ENCODE measurements around the gene COPS7A. TPM values are rescaled to one million over a fixed set of nuclear protein-coding genes. Genes with fewer than 3 reads are reported as not detected.

The COPS7A gene
- polyA plus RNA-seq, 3 donors, result 70.1 to 77.1 (median 72.3) TPM

GRCh38 chr12:6734506-6735387 is 10.9 kb downstream of the COPS7A start:
- Histone ChIP-seq H3K4me2 (replicated peaks; ENCODE audit: extremely low read depth, low read length, poor library complexity, severe bottlenecking) (no peak overlapping the region), H3K9ac (ENCODE audit: insufficient read depth, low read length, poor library complexity, severe bottlenecking) (no peak overlapping the region), H3K4me1 (ENCODE audit: control insufficient read depth in 1 of 2, insufficient read depth in 2 of 2, low read length in 2 of 2) (no peaks in the 10 kb centered on the region), H3K36me3 (replicated peaks in 1 of 2; ENCODE audit: control insufficient read depth in 1 of 2, insufficient read depth in 2 of 2, low read length in 2 of 2) (peaks cover 39 to 57% of the 10 kb centered on the region in 2 donors), H4K20me1 (ENCODE audit: insufficient read depth, low read length) (no peaks in the 10 kb centered on the region), H3K4me3 (replicated peaks in 1 of 3; ENCODE audit: low read depth in 2 of 3, low read length in 3 of 3) (no peak overlapping the region), H3K9me3 (replicated peaks in 1 of 2; ENCODE audit: control insufficient read depth in 1 of 2, insufficient read depth in 1 of 2, low read length in 2 of 2) (no peaks in the 10 kb centered on the region), H3K27me3 (ENCODE audit: control insufficient read depth in 2 of 2, insufficient read depth in 2 of 2, low read length in 2 of 2) (no peaks in the 10 kb centered on the region), H3K27ac (ENCODE audit: low read depth in 1 of 2, low read length in 2 of 2) (no peak overlapping the region), H3K79me2 (ENCODE audit: insufficient read depth, low read length) (no peaks in the 10 kb centered on the region), H2AFZ (ENCODE audit: insufficient read depth, low read depth, low read length, poor library complexity, severe bottlenecking) (no peak overlapping the region)
- DNase-seq, result no peak
- no peak for TF ChIP-seq CTCF (IDR thresholded peaks at IDR 0.05)
- Mint-ChIP-seq H3K36me3 (peaks cover 41 to 72% of the 10 kb centered on the region in 2 donors), H3K4me1 (peaks cover 4% of the 10 kb centered on the region), H3K9me3 (no peaks in the 10 kb centered on the region), H3K27me3 (ENCODE audit: low read depth in 3 of 3) (peaks cover 0 to 2% (median 2%) of the 10 kb centered on the region in 3 donors), H3K27ac (peak overlapping the region in 4 of 7 donors; percentile 1 to 73 (median 56)), H3K4me3 (no peak overlapping the region)
- intact Hi-C loops (cut with micrococcal nuclease), result loop anchor here (1.0 to 5.0 kb wide), 3 partner anchors 43 to 93 kb away; partner anchors contain the start of gene P3H3 (in 1 of the 2)
- 94% methylated on average over 7 of the region's 10 CpGs for WGBS (ENCODE audit: insufficient coverage)

GRCh38 chr12:6735448-6736191 is 11.8 kb downstream of the COPS7A start:
- Histone ChIP-seq H2AFZ (ENCODE audit: insufficient read depth, low read depth, low read length, poor library complexity, severe bottlenecking) (no peak overlapping the region), H4K20me1 (ENCODE audit: insufficient read depth, low read length) (no peaks in the 10 kb centered on the region), H3K4me2 (replicated peaks; ENCODE audit: extremely low read depth, low read length, poor library complexity, severe bottlenecking) (no peak overlapping the region), H3K27me3 (ENCODE audit: control insufficient read depth in 2 of 2, insufficient read depth in 2 of 2, low read length in 2 of 2) (no peaks in the 10 kb centered on the region), H3K4me1 (ENCODE audit: control insufficient read depth in 1 of 2, insufficient read depth in 2 of 2, low read length in 2 of 2) (no peaks in the 10 kb centered on the region), H3K9me3 (replicated peaks in 1 of 2; ENCODE audit: control insufficient read depth in 1 of 2, insufficient read depth in 1 of 2, low read length in 2 of 2) (no peaks in the 10 kb centered on the region), H3K36me3 (replicated peaks in 1 of 2; ENCODE audit: control insufficient read depth in 1 of 2, insufficient read depth in 2 of 2, low read length in 2 of 2) (peaks cover 31 to 48% of the 10 kb centered on the region in 2 donors), H3K27ac (ENCODE audit: low read depth in 1 of 2, low read length in 2 of 2) (no peak overlapping the region), H3K4me3 (replicated peaks in 1 of 3; ENCODE audit: low read depth in 2 of 3, low read length in 3 of 3) (no peak overlapping the region), H3K79me2 (ENCODE audit: insufficient read depth, low read length) (no peaks in the 10 kb centered on the region), H3K9ac (ENCODE audit: insufficient read depth, low read length, poor library complexity, severe bottlenecking) (no peak overlapping the region)
- H3K9me3 Mint-ChIP-seq, result no peaks in the 10 kb centered on the region
- H3K4me1 Mint-ChIP-seq, result peaks cover 4% of the 10 kb centered on the region
- 42% methylated on average over 6 of the region's 8 CpGs for WGBS (ENCODE audit: insufficient coverage)
- H3K27me3 Mint-ChIP-seq (ENCODE audit: low read depth in 3 of 3), result peaks cover 0 to 2% (median 2%) of the 10 kb centered on the region in 3 donors
- peak; percentile 68 for TF ChIP-seq CTCF (IDR thresholded peaks at IDR 0.05)
- peaks cover 33 to 63% of the 10 kb centered on the region in 2 donors for H3K36me3 Mint-ChIP-seq
- H3K27ac Mint-ChIP-seq, result peak overlapping the region in 2 of 7 donors; percentile 38 to 77
- intact Hi-C loops (cut with micrococcal nuclease), result loop anchor here (1.0 to 5.0 kb wide), 3 partner anchors 42 to 92 kb away; partner anchors contain the start of gene P3H3 (in 1 of the 2)
- H3K4me3 Mint-ChIP-seq, result no peak overlapping the region
- DNase-seq, result peak; percentile 34 to 44 (median 43)

All from CD14-positive monocyte (primary cell).